ENCODE measurements around the gene RIMBP2. TPM values are rescaled to one million over a fixed set of nuclear protein-coding genes. Genes with fewer than 3 reads are reported as not detected.

RIMBP2 gene
- total RNA-seq, 1 experiment from 2014 or later = not detected

DNA sequence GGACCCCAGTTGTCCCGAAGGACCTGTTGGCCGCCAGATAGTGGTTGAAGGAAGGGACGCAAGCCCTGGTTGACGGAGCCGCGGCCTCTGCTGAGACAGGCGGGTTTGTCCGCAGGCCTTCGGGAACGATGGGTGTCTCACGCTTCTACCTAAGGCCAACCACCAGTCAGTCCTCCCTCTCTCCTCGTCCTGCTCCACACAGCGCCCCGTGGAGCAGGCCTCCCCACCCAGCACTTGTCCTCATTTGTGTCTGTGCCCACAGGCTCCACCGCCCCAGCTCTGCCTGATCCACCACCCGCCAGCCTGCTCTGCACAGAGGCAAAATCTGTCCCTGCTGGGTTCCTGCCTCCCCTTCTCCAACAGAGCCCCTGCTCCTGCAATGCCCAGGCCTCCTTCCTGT, 41.0 kb downstream of the RIMBP2 start:
- Mint-ChIP-seq H3K4me1 (ENCODE audit: low read depth, unreplicated experiment) (no peaks in the 10 kb centered on the region), H3K27ac (ENCODE audit: unreplicated experiment) (no peak overlapping the region), H3K9me3 (ENCODE audit: unreplicated experiment) (peaks cover 10% of the 10 kb centered on the region), H3K36me3 (ENCODE audit: insufficient read depth, unreplicated experiment) (no peaks in the 10 kb centered on the region), H3K4me3 (ENCODE audit: unreplicated experiment) (no peak overlapping the region), H3K27me3 (ENCODE audit: insufficient read depth, unreplicated experiment) (peaks cover 2% of the 10 kb centered on the region)
- no peaks in the 10 kb centered on the region for H3K27me3 ChIP-seq (replicated peaks; ENCODE audit: control insufficient read depth, insufficient read depth, low read length)
- TF ChIP-seq, protein P1, sequence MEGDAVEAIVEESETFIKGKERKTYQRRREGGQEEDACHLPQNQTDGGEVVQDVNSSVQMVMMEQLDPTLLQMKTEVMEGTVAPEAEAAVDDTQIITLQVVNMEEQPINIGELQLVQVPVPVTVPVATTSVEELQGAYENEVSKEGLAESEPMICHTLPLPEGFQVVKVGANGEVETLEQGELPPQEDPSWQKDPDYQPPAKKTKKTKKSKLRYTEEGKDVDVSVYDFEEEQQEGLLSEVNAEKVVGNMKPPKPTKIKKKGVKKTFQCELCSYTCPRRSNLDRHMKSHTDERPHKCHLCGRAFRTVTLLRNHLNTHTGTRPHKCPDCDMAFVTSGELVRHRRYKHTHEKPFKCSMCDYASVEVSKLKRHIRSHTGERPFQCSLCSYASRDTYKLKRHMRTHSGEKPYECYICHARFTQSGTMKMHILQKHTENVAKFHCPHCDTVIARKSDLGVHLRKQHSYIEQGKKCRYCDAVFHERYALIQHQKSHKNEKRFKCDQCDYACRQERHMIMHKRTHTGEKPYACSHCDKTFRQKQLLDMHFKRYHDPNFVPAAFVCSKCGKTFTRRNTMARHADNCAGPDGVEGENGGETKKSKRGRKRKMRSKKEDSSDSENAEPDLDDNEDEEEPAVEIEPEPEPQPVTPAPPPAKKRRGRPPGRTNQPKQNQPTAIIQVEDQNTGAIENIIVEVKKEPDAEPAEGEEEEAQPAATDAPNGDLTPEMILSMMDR (IDR thresholded peaks at IDR 0.05; ENCODE audit: insufficient read depth in 1 of 2, low read depth in 1 of 2, low read length in 1 of 2, severe bottlenecking in 1 of 2, unreplicated experiment in 1 of 2) = no peak
- BruUV-seq (replicated peaks) = no TSS peak
- DNase-seq = no peak
- no peaks in the 10 kb centered on the region for H3K36me3 ChIP-seq (ENCODE audit: control insufficient read depth, insufficient read depth, low read length)
- CTCF ChIA-PET = no interaction called here
- no peak overlapping the region for H3K4me3 ChIP-seq (ENCODE audit: low read depth, low read length)
- no peaks in the 10 kb centered on the region for H3K9me3 ChIP-seq
- intact Hi-C loops (cut with micrococcal nuclease; ENCODE audit: unreplicated experiment) = no loop called here
- POLR2A ChIA-PET = interaction anchor here (0.6 kb wide), 1 partner anchor 613 kb away, joined by 14 read pairs; no protein-coding TSS in a partner anchor
- H3K4me1 ChIP-seq = no peaks in the 10 kb centered on the region

DNA sequence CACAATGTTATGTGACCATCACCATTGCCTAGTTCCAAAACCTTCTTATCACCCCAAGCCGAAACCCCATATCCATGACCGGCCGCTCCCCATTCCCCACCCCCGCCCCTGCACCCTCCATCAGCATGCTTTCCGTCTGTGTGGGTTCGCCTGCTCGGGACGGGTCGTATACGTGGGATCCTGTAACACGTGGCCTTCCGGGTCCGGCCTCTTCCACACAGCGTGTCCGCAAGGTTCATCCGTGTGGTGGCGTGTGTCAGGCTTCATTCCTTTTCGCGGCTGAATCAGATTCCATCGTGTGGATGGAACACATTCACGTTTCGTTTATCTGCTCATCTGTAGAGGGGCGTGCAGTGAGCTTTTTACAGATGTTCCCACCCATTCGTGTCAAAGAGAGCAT, 41.4 kb downstream of the RIMBP2 start:
- Mint-ChIP-seq H3K36me3 (ENCODE audit: insufficient read depth, unreplicated experiment) (no peaks in the 10 kb centered on the region), H3K27ac (ENCODE audit: unreplicated experiment) (no peak overlapping the region)
- intact Hi-C loops (cut with micrococcal nuclease; ENCODE audit: unreplicated experiment) = no loop called here

GRCh38 chr12:130673036-130673705, 42.9 kb downstream of the RIMBP2 start:
- no peak for DNase-seq
- Histone ChIP-seq H3K36me3 (ENCODE audit: control insufficient read depth, insufficient read depth, low read length) (no peaks in the 10 kb centered on the region), H3K4me3 (ENCODE audit: low read depth, low read length) (no peak overlapping the region), H3K9me3 (no peaks in the 10 kb centered on the region), H3K27me3 (replicated peaks; ENCODE audit: control insufficient read depth, insufficient read depth, low read length) (no peaks in the 10 kb centered on the region), H3K4me1 (no peaks in the 10 kb centered on the region)
- Mint-ChIP-seq H3K27me3 (ENCODE audit: insufficient read depth, unreplicated experiment) (peaks cover 2% of the 10 kb centered on the region), H3K9me3 (ENCODE audit: unreplicated experiment) (peaks cover 27% of the 10 kb centered on the region), H3K4me1 (ENCODE audit: low read depth, unreplicated experiment) (no peaks in the 10 kb centered on the region), H3K4me3 (ENCODE audit: unreplicated experiment) (no peak overlapping the region), H3K36me3 (ENCODE audit: insufficient read depth, unreplicated experiment) (no peaks in the 10 kb centered on the region), H3K27ac (ENCODE audit: unreplicated experiment) (no peak overlapping the region)
- intact Hi-C loops (cut with micrococcal nuclease; ENCODE audit: unreplicated experiment) = no loop called here
- POLR2A ChIA-PET = no interaction called here
- BruUV-seq (replicated peaks) = no TSS peak
- TF ChIP-seq, protein P1 (IDR thresholded peaks at IDR 0.05; ENCODE audit: insufficient read depth in 1 of 2, low read depth in 1 of 2, low read length in 1 of 2, severe bottlenecking in 1 of 2, unreplicated experiment in 1 of 2) = no peak
- CTCF ChIA-PET = no interaction called here

More for the DNA sequence above, 41.4 kb downstream of the RIMBP2 start:
- TF ChIP-seq, protein P1 (IDR thresholded peaks at IDR 0.05; ENCODE audit: insufficient read depth in 1 of 2, low read depth in 1 of 2, low read length in 1 of 2, severe bottlenecking in 1 of 2, unreplicated experiment in 1 of 2) = no peak
- no peak overlapping the region for H3K4me3 Mint-ChIP-seq (ENCODE audit: unreplicated experiment)
- Histone ChIP-seq H3K4me3 (ENCODE audit: low read depth, low read length) (no peak overlapping the region), H3K4me1 (no peaks in the 10 kb centered on the region), H3K27me3 (replicated peaks; ENCODE audit: control insufficient read depth, insufficient read depth, low read length) (no peaks in the 10 kb centered on the region), H3K9me3 (no peaks in the 10 kb centered on the region), H3K36me3 (ENCODE audit: control insufficient read depth, insufficient read depth, low read length) (no peaks in the 10 kb centered on the region)
- no peaks in the 10 kb centered on the region for H3K4me1 Mint-ChIP-seq (ENCODE audit: low read depth, unreplicated experiment)
- peaks cover 13% of the 10 kb centered on the region for H3K9me3 Mint-ChIP-seq (ENCODE audit: unreplicated experiment)
- H3K27me3 Mint-ChIP-seq (ENCODE audit: insufficient read depth, unreplicated experiment) = peaks cover 2% of the 10 kb centered on the region
- ChIA-PET CTCF (no interaction called here), POLR2A (no interaction called here)
- DNase-seq = no peak
- no TSS peak for BruUV-seq (replicated peaks)

All from Caco-2 (cell line).